Right renal pelvis (tissue), 4 donors: ENCODE data around the gene KLHL33. TPM values are rescaled to one million over a fixed set of nuclear protein-coding genes. Genes with fewer than 3 reads are reported as not detected.

Source experiments
- DNase-seq, 4 donors: peaks; one replicate each; pipeline ENCODE4 v3.0.0-alpha.2; 2013; ENCODE audit warnings: low read depth in 4 of 4, low spot score in 3 of 4, missing footprints in 1 of 4
- polyA plus RNA-seq, 4 donors: library from polyadenylated mRNA; unstranded; fragments of 120-200 nt; gene quantifications; one replicate each; pipeline ENCODE4 v1.2.1, GENCODE V29; 2013; ENCODE audit not compliant: insufficient read length in 4 of 4

Gene KLHL33
- polyA plus RNA-seq, 4 donors: 0.30 to 0.54 (median 0.49) TPM

DNA sequence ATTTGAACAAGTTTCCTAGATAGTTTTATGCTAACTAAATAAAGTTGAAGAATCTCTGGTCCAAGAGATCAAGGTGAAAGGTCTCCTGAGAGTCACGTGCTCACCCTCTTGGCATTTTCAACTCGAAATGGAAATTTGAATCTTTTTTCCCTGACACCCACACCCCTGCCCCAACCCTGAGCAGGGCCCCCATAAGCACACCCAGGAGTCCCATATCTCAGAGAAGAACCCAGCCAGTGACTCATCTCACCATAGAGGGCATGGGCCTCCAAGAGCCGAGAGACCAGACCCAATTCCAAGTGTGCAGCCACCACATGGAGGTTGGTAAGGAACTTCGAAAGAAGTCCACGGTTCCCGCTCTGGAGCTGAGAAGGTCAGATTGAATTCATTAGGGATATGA lies 55.3 kb downstream of the KLHL33 start:
- no peak for DNase-seq

DNA sequence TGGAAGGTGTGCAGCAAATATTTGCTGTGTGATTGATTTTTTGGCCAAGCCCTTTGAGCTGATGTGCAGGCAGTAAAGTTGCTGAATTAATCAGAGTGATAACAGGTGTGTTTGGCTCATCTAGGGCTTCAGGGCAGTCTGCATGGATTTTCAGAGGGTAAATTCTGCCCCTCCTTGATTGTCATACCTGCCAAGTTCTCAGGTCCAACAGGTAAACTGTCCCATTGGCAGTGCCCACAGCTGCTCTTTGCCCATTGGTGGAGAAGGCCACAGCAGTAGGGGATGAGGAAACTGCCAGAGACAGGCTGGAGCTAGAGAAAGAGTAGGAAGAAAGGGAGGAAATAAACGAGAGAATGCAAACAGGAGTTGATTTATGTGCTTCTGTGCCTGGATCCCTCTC lies 56.2 kb downstream of the KLHL33 start:
- DNase-seq: no peak

DNA sequence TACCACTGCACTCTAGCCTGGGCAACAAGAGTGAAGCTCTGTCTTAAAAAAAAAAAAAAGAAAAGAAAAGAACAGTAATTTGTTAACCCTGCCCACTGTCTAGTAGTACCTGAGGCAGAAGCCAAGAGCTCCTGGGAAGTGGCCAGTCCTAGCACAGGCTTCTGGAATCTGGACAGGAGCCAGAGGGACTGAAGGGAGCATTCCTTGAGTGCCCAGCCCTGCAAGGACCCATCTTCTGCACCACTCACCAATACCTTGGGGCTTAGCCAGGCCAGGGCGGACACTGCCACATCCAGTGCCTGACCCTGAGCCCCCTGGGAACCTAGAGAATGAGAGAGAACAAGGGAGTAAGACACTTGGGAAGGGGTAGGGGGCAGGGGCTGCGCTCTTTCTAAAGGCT lies 58.8 kb downstream of the KLHL33 start:
- DNase-seq: no peak

DNA sequence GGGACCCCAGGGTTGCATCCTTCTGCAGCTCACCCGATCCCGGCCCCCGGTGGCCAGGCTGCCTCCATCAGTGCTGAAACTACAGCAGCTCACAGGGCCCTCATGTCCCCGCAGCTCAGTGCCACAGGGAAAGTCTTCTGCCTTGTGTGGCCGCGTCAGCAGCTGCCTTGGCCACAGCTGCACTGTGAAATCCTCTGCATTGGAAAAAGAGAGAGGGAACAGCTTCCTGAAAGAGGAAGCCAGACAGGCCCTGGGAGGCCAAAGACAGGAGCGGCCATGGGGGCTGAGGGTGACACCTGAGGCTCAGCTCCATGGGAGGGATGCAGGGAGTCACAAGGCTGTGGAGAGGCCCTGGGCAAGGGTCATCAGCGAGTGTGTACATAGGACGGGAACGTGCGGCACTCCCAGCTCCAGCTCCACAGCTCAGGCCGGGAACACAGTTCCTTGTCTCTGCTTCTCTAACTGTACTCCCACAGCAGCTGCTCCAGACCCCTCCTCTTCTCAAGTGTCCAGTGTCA lies 59.8 kb downstream of the KLHL33 start:
- peak in 1 of 4 donors; percentile 5 for DNase-seq

Other genes with a start within 250 kb of the KLHL33 start
- gene OR11G2, start 245.3 kb downstream of the KLHL33 start, polyA plus RNA-seq: under 1 TPM in 1 of 4 donors, not detected in 3; 0.03 TPM
- gene OR11H6, start 212.5 kb downstream of the KLHL33 start, polyA plus RNA-seq: not detected
- gene OR11H7, start 207.2 kb downstream of the KLHL33 start, polyA plus RNA-seq: under 1 TPM; 0.23 to 0.39 (median 0.30) TPM
- not detected for gene OR11H4, start 196.9 kb downstream of the KLHL33 start, polyA plus RNA-seq
- gene TTC5, start 130.2 kb downstream of the KLHL33 start, polyA plus RNA-seq: 10 to 100 TPM; 25.4 to 27.5 (median 26.9) TPM
- 100 to 1,000 TPM; 115 to 132 (median 117) TPM for gene CCNB1IP1, start 102.9 kb downstream of the KLHL33 start, polyA plus RNA-seq
- 10 to 100 TPM; 45.2 to 63.2 (median 55.0) TPM for gene PARP2, start 92.5 kb downstream of the KLHL33 start, polyA plus RNA-seq
- gene TEP1, start 22.7 kb downstream of the KLHL33 start, polyA plus RNA-seq: 10 to 100 TPM; 14.4 to 22.5 (median 17.6) TPM
- 10 to 100 TPM; 42.0 to 59.7 (median 48.8) TPM for gene OSGEP, start 18.6 kb upstream of the KLHL33 start, polyA plus RNA-seq
- gene APEX1, start 19.1 kb upstream of the KLHL33 start, polyA plus RNA-seq: 100 to 1,000 TPM; 318 to 344 (median 328) TPM
- gene PIP4P1, start 25.3 kb upstream of the KLHL33 start, polyA plus RNA-seq: 10 to 100 TPM; 34.1 to 38.0 (median 36.4) TPM
- 10 to 100 TPM; 58.0 to 95.0 (median 65.5) TPM for gene PNP, start 33.2 kb upstream of the KLHL33 start, polyA plus RNA-seq
- gene RNASE10, start 69.4 kb upstream of the KLHL33 start, polyA plus RNA-seq: under 1 TPM in 2 of 4 donors, not detected in 2; 0.30 to 0.43 TPM
- not detected for gene RNASE9, start 124.9 kb upstream of the KLHL33 start, polyA plus RNA-seq
- not detected for gene RNASE11, start 151.8 kb upstream of the KLHL33 start, polyA plus RNA-seq
- gene RNASE12, start 155.2 kb upstream of the KLHL33 start, polyA plus RNA-seq: not detected
- not detected for gene OR6S1, start 205.5 kb upstream of the KLHL33 start, polyA plus RNA-seq
- 1 to 10 TPM; 1.7 to 6.5 (median 2.6) TPM for gene RNASE4, start 248.4 kb upstream of the KLHL33 start, polyA plus RNA-seq